T1000 (cell line): ENCODE results near the gene MLYCD.

Experiments used
- DNase-seq: peaks from one replicate; lab custom pipeline; 2025; ENCODE audit warnings: mixed read lengths; lab: John Stamatoyannopoulos, UW

MLYCD gene

DNA sequence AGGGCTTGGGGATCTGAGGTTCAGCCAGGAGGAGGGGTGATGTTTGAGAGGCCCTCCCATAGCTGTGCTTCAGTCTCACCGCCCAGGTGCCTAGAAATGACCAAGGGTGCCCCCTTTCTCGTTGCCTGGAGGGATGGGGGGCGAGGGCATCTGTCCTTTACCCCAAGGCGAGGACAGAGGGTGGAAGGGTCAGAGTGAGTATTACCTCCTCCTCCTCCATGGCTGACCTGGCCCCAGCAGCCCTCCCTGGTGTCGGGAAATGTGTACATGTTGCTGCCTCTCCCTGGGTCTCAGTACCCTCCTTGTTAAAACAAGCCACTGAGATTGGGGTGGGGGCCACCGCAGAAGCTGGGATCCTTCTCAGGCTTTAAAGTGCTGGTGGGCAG, 71.5 kb downstream of the MLYCD start:
- DNase-seq = no peak

DNA sequence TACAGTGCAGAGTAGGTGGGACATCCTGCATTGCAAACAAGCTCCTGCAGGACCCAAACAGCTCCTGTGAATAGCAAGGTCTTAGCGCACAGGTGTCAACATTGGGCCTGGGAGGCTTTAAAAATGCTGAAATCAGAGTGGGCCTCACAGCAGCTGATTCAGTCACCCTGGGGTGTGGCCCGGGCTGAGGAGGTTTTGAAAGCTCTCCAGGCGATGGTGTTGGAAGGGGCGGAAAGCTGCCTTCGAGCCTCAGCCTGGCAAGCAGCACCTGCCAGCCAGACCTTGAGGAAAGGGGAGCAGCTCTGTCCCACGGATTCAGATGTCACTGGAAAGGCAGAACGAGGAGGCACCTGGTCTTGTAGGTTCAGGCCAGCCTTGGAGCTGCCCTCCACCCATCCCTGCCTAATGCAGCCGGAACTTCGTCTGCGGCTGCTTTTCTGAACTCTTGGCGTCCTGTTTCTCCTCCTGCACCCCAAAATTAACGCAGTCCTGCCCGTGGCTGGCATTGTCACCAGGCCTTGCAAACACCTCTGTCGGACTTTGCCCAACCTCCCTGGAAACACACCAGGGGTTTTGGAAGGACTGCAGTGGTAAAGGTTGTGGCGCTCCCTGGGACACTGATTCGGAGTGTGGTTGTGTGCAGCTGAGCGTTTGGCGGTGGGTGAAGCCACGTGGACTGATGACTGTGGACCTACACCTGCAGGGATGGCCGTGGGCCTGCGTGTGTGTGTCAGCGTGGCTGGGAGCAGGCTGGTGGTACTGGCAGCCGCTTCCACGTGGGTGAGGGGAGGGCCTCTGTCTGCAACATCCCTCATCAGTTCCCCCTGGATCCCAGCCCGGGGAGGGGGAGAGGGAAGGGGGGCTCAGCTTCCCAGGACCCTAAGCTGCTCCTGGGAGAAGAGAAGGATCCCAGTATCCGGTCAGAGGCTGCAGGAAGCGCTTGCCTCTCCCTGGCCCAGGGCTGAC, 72.5 kb downstream of the MLYCD start:
- DNase-seq = no peak

DNA sequence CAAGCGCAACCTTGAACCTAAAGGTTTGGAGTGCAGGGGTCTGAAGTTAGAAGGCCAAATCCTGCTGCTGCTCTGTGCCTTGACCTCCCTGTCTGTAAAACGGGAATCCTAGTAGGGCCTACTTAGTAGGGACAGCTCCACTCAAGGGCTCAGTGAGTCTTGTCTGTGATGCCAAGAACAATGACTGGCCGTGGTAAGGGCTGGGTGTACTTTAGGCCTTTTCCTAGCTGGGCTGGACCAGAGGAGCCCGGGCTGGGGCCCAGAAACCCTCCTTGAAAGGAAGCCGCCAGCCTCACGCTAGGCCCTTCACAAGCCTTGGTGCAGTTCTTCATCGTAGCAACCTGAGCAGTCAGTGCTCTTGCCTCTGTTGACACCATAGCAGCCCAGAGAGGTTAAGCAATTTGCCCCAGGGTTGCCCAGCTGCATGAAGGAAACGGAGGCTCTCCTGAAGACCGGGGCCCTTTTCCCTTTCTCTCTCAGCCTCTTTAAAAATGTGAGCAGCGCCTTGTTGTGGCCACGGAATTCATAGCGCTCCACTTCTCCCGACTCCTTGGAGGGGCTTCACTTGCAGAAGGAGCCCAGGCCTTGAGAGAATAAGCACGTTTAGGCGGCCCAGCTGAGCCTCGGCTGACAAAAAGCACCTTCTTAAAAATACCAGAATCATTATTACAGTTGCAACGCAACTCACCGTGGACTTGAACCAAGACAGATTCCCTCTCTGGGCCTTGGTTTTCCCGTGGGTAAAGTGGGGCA, 73.5 kb downstream of the MLYCD start:
- no peak for DNase-seq

DNA sequence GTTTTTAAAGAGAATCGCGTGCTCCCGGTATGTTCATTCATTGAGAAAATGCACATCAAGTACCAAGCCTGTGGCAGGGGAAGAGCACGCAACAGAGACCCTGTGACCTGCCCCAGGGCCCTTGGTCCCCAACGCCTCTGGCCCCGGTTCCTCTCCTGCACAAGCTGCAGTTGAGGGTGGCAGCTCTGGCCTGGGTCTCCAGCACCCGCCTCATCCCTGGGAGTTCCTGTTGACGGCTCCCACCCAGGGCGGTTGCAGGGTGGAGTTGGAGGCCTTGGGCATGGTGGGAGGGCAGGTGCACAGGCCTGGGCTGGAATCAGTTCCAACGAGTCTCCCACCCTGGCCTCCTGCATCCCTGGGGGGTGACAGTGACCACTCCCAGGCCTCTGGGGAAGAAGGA, 74.2 kb downstream of the MLYCD start:
- no peak for DNase-seq

DNA sequence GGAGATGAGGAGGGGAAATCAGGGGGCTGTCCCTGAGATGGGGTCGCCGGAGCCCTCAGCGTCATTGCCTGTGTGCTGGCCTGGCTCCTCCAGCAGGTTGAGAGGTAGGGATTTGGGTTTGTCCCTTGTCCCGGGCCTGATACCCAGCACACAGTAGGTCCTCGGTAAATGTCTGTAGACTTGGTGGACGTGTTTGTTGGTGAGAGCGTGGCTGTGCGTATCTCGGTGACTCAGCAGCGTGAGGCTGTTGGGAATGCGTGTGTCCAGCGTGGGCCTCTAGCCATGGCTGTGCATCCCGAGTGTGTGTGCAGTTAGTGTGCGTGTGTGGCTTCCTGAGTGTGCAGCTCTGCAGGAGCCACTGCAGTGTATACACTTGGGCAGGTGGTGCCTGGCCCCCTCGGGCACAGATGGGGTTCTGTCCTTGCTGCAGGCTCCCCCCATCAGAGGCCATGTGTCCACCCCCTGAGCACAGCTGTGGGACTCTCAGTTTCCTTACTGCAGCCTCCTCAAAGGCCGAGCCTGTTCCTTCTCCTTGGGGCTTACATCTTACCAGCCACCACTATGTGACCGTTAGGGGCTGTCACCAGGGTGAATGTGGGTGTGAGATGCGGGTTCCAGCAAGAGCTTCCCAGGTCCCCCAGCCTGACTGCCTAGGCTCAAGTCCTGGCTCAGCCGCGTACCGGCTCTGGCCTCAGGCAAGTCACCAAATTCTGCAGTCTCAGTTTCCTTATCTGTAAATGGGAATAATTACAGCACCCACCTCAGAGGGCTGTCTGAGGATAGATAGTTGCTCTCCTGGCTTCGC, 74.9 kb downstream of the MLYCD start:
- no peak for DNase-seq

DNA sequence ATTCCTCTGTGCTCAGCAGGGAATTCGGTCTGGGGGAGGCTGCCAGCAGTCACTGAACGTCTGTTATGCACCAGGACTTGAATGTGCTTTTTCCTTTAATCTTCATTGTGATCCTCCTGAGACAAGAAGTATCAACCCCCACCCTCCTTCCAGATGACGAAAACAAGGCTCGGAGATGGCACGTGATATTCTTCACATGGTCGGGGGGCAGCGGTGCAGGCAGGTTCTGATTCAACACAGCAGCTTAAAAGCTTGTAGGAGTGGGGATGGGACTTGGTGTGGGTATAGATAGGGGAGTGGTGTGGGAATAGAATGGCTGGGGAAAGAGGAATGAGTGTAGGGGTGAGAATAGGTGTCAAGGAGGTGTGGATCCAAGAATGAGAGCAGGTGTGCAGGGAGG, 75.6 kb downstream of the MLYCD start:
- DNase-seq = no peak

DNA sequence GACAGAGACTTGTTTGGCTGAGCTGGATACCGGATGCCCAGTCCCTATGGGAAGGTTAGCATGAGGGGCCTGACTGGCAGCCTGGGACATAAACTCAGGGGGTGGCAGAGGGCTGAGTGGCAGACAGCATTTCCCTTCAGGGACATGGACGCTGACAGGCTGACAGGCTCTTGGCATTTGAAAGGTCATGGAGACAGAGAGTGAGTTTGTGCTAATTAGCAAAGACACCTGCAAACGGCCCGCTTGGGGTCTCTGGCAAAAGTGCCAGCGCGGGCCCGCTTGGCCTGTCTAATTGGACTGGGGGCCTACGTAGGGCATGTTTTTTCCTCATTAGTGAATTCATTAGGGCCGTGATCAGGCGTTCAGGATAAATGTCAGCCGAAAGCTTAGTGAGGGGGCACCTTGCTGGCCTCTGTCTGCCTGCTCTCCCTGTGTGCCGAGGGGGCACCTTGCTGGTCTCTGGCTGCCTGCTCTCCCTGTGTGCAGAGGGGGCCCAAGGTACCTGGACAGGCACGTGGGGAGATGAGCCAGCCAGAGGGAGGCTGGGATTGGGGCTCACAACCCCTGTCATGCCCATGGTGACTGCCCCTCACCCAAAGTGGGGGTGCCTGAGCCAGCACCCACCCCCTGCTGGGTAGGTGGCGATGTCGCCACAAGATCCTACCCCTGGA, 76.8 kb downstream of the MLYCD start:
- no peak for DNase-seq
